Gastroesophageal sphincter (tissue), 4 donors: ENCODE measurements around the gene NRXN3. TPM values are rescaled to one million over a fixed set of nuclear protein-coding genes. Genes with fewer than 3 reads are reported as not detected.
A peak's percentile ranks its signal among the peaks of the same experiment; 100 is the strongest.

Experiments
- ATAC-seq: fragments of 150-250 bp; one replicate; pipeline ENCODE4 v1.9.1; 2016; ENCODE audit warnings: mild to moderate bottlenecking, moderate library complexity
- H3K27ac ChIP-seq, 4 donors: fragments of 200-600 bp; sonication (generic) in 3 of 4; 1 replicate in 3 of 4; 2 replicates in 1 of 4; pipeline ENCODE4 v1.5.1; 2016 to 2019
- H3K27me3 ChIP-seq: fragments of 200-600 bp; sonication (generic); one replicate; pipeline ENCODE4 v1.5.1; 2019
- H3K36me3 ChIP-seq, 2 donors: fragments of 200-600 bp; sonication (generic); one replicate each; pipeline ENCODE4 v1.5.1; 2019; ENCODE audit warnings: control low read depth in 1 of 2
- H3K4me1 ChIP-seq, 3 donors: fragments of 200-600 bp; sonication (generic); 1 replicate in 2 of 3; 2 replicates in 1 of 3; pipeline ENCODE4 v1.5.1; 2016 to 2019; ENCODE audit warnings: control low read depth in 2 of 3
- H3K4me3 ChIP-seq, 2 donors: fragments of 200-600 bp; sonication (generic); one replicate each; pipeline ENCODE4 v1.5.1; 2019; ENCODE audit warnings: mild to moderate bottlenecking in 1 of 2, moderate library complexity in 1 of 2
- H3K9me3 ChIP-seq, 3 donors: fragments of 200-600 bp; sonication (generic); one replicate each; pipeline ENCODE4 v1.5.1; 2017 to 2019; ENCODE audit warnings: control low read depth in 2 of 3
- EP300 ChIP-seq: sonication (generic); formaldehyde crosslinking; IDR thresholded peaks from one replicate; pipeline ENCODE4 v1.6.1; 2017; ENCODE audit warnings: antibody characterized with exemption, mild to moderate bottlenecking
- POLR2A ChIP-seq, 2 donors: fragments of 450-650 bp; IDR thresholded peaks; one replicate each; pipeline ENCODE4 v1.6.1; 2017; ENCODE audit warnings: antibody characterized with exemption in 2 of 2, mild to moderate bottlenecking in 2 of 2, moderate library complexity in 1 of 2
- POLR2AphosphoS5 ChIP-seq: sonication (generic); formaldehyde crosslinking; IDR thresholded peaks from one replicate; pipeline ENCODE4 v1.6.1; 2017; ENCODE audit warnings: antibody characterized with exemption
- WGBS, 2 donors: methylation state at CpG; one replicate each; pipeline ENCODE4 v1.1.5; 2018; ENCODE audit warnings: low coverage in 1 of 2; 5-methylcytosine and 5-hydroxymethylcytosine counted together
- total RNA-seq, 4 donors: library from RNA; depleted of rRNA; stranded (reverse); fragments of >200 nt; gene quantifications; one replicate each; pipeline ENCODE4 v1.1.0, GENCODE V29; 2016
- TF ChIP-seq, protein P1 (sequence below), 4 experiments: fragments of 200-600 bp in 2 of 4; fragments of 450-650 bp in 2 of 4; sonication (generic) in 1 of 4; IDR thresholded peaks; one replicate each; pipeline ENCODE4 v1.5.1; 2017 to 2019; ENCODE audit warnings: antibody characterized with exemption in 4 of 4, mild to moderate bottlenecking in 2 of 4, moderate library complexity in 2 of 4

The NRXN3 gene
- total RNA-seq, 4 donors from 2014 or later = 74.2 to 192 (median 98.2) TPM

DNA sequence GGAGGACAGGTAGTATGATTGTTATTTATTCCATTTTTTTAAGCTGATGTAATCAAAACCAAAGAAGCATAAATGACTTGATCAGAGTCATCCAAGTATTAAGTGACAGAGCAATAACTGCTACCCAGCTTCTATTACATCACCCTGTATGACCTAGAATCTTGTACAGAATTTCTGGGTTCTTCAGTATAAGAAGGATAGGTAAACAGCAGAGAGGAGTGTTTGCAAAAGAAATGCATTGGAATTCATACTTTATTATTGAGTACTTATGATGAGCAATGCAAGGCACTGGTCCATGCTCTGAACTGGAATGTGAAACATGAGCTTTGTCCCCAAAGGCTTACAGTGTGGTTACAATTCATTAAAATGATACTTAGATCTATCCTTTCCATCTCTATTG, 1124.3 kb downstream of the NRXN3 start:
- Histone ChIP-seq H3K27me3 (no peaks in the 10 kb centered on the region), H3K27ac (peak overlapping the region in 1 of 4 donors; percentile 16), H3K36me3 (no peaks in the 10 kb centered on the region), H3K4me1 (peaks cover 0 to 78% (median 11%) of the 10 kb centered on the region in 3 donors), H3K9me3 (no peaks in the 10 kb centered on the region), H3K4me3 (no peak overlapping the region)
- no peak for ATAC-seq
- TF ChIP-seq POLR2A (IDR thresholded peaks at IDR 0.05) = no peak
- no peak for TF ChIP-seq EP300
- no peak for TF ChIP-seq POLR2AphosphoS5
- TF ChIP-seq, protein P1, sequence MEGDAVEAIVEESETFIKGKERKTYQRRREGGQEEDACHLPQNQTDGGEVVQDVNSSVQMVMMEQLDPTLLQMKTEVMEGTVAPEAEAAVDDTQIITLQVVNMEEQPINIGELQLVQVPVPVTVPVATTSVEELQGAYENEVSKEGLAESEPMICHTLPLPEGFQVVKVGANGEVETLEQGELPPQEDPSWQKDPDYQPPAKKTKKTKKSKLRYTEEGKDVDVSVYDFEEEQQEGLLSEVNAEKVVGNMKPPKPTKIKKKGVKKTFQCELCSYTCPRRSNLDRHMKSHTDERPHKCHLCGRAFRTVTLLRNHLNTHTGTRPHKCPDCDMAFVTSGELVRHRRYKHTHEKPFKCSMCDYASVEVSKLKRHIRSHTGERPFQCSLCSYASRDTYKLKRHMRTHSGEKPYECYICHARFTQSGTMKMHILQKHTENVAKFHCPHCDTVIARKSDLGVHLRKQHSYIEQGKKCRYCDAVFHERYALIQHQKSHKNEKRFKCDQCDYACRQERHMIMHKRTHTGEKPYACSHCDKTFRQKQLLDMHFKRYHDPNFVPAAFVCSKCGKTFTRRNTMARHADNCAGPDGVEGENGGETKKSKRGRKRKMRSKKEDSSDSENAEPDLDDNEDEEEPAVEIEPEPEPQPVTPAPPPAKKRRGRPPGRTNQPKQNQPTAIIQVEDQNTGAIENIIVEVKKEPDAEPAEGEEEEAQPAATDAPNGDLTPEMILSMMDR (IDR thresholded peaks at IDR 0.05) = no peak

DNA sequence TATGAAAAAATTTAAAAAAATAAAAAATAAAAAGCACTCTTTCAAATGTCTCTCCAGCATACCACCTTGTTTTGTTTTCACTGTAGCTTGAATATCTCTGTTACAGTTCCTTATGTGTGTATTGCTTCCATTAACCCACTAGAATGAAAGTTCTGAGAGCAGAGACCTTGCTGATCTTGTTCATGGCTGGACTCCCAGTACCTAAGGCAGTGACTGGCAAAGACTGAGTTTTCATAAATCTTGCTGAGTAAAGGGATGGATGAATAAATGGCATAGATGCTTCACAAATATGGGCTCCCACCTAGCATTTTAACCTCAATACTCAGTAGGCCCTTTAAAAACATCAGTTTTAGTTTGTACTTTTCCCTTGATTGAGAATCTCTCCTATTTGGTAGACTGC, 1125.2 kb downstream of the NRXN3 start:
- Histone ChIP-seq H3K4me3 (no peak overlapping the region), H3K4me1 (peaks cover 0 to 81% (median 10%) of the 10 kb centered on the region in 3 donors), H3K27me3 (no peaks in the 10 kb centered on the region), H3K27ac (peak overlapping the region in 1 of 4 donors; percentile 16), H3K9me3 (no peaks in the 10 kb centered on the region), H3K36me3 (no peaks in the 10 kb centered on the region)
- ATAC-seq = no peak
- TF ChIP-seq POLR2AphosphoS5 (no peak), EP300 (no peak)

DNA sequence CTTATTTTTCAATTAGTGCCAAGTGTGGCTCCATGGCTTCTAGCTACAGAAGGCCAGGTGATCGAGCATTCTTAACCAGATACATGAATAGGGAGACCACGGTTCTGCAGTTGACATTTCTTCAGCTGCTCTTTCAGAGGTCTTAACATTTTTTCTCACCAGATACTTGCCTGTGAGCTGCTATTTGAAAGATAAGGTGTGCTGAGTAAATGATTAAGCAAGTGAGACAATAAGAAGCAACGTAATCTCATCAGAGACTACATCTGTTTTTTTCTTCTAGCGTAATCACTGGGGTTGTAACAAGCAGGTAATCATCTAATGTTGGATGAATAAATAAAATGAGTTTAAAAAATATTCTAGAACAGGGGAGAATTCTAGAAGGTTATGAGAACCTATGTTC, 1128.2 kb downstream of the NRXN3 start:
- H3K9me3 ChIP-seq = no peaks in the 10 kb centered on the region
- no peak overlapping the region for H3K27ac ChIP-seq
- peaks cover 0 to 67% (median 7%) of the 10 kb centered on the region in 3 donors for H3K4me1 ChIP-seq
- no peaks in the 10 kb centered on the region for H3K27me3 ChIP-seq
- H3K36me3 ChIP-seq = peaks cover 0 to 6% of the 10 kb centered on the region in 2 donors
- TF ChIP-seq EP300 (no peak), POLR2AphosphoS5 (no peak), POLR2A (IDR thresholded peaks at IDR 0.05) (no peak)
- TF ChIP-seq, protein P1 (IDR thresholded peaks at IDR 0.05) = no peak
- H3K4me3 ChIP-seq = no peak overlapping the region
- 67 to 78% methylated on average over 4 of the region's 4 CpGs for WGBS, 2 donors
- no peak for ATAC-seq

GRCh38 chr14:79299162-79299561, 1129.0 kb downstream of the NRXN3 start:
- 50 to 75% methylated on average over 1 of the region's 1 CpG for WGBS, 2 donors
- Histone ChIP-seq H3K27ac (no peak overlapping the region), H3K36me3 (peaks cover 0 to 6% of the 10 kb centered on the region in 2 donors), H3K4me3 (no peak overlapping the region), H3K4me1 (peaks cover 0 to 59% (median 7%) of the 10 kb centered on the region in 3 donors), H3K9me3 (no peaks in the 10 kb centered on the region), H3K27me3 (no peaks in the 10 kb centered on the region)
- TF ChIP-seq POLR2A (IDR thresholded peaks at IDR 0.05) = no peak
- TF ChIP-seq EP300 = no peak
- no peak for TF ChIP-seq POLR2AphosphoS5
- TF ChIP-seq, protein P1 (IDR thresholded peaks at IDR 0.05) = no peak
- ATAC-seq = no peak

DNA sequence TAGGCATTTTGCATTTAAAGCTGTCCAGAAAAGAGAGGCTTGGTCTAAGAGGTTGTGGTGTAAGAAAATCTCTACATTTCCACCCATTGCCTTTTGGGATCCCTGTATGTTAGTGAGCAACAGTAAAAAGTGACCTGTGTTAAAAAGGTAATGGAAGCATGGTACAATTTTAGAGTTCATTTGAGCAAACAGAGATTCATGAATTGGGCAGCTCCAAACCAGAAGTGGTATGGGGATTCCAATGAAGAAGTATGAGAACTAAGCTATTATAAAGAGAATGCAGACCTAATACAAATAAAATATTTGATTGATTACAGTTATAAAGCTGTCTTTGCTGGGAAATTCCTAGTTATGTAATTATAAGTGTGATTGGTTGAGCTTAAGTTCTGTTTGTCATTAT, 1134.1 kb downstream of the NRXN3 start:
- Histone ChIP-seq H3K27me3 (no peaks in the 10 kb centered on the region), H3K36me3 (peaks cover 0 to 6% of the 10 kb centered on the region in 2 donors), H3K4me3 (no peak overlapping the region), H3K27ac (no peak overlapping the region), H3K9me3 (no peaks in the 10 kb centered on the region), H3K4me1 (peaks cover 0 to 33% (median 0%) of the 10 kb centered on the region in 3 donors)
- no peak for ATAC-seq
- TF ChIP-seq POLR2AphosphoS5 = no peak
- no peak for TF ChIP-seq POLR2A (IDR thresholded peaks at IDR 0.05)
- TF ChIP-seq EP300 = no peak
- TF ChIP-seq, protein P1 (IDR thresholded peaks at IDR 0.05) = no peak
